Measurements from ENCODE around the gene DAO.

The DAO gene

GRCh38 chr12:108849660-108850059 lies 30.2 kb upstream of the DAO start:
- Histone ChIP-seq H3K27me3 (ENCODE audit: insufficient read depth, low read length) (no peaks in the 10 kb centered on the region), H3K36me3 (ENCODE audit: insufficient read depth, low read length) (peaks cover 56% of the 10 kb centered on the region), H3K9me3 (ENCODE audit: insufficient read depth, low read depth, low read length) (no peaks in the 10 kb centered on the region), H3K27ac (ENCODE audit: low read depth, low read length) (no peak overlapping the region), H3K4me1 (ENCODE audit: insufficient read depth, low read length) (no peaks in the 10 kb centered on the region), H3K9ac (ENCODE audit: low read depth, low read length) (no peak overlapping the region), H3K4me3 (ENCODE audit: low read length) (no peak overlapping the region)

GRCh38 chr12:108850854-108851573 lies 28.9 kb upstream of the DAO start:
- Histone ChIP-seq H3K9ac (ENCODE audit: low read depth, low read length) (no peak overlapping the region), H3K27ac (ENCODE audit: low read depth, low read length) (no peak overlapping the region), H3K4me1 (ENCODE audit: insufficient read depth, low read length) (no peaks in the 10 kb centered on the region)

GRCh38 chr12:108852674-108853309 lies 27.1 kb upstream of the DAO start:
- H3K9ac ChIP-seq (ENCODE audit: low read depth, low read length): no peak overlapping the region
- peaks cover 6% of the 10 kb centered on the region for H3K9me3 ChIP-seq (ENCODE audit: insufficient read depth, low read depth, low read length)
- H3K4me1 ChIP-seq (ENCODE audit: insufficient read depth, low read length): no peaks in the 10 kb centered on the region
- H3K36me3 ChIP-seq (ENCODE audit: insufficient read depth, low read length): peaks cover 33% of the 10 kb centered on the region
- H3K27me3 ChIP-seq (ENCODE audit: insufficient read depth, low read length): no peaks in the 10 kb centered on the region
- no peak overlapping the region for H3K27ac ChIP-seq (ENCODE audit: low read depth, low read length)
- 91% methylated on average over 15 of the region's 16 CpGs for WGBS
- H3K4me3 ChIP-seq (ENCODE audit: low read length): no peak overlapping the region

More at GRCh38 chr12:108850854-108851573, 28.9 kb upstream of the DAO start:
- Histone ChIP-seq H3K4me3 (ENCODE audit: low read length) (no peak overlapping the region), H3K36me3 (ENCODE audit: insufficient read depth, low read length) (peaks cover 50% of the 10 kb centered on the region), H3K9me3 (ENCODE audit: insufficient read depth, low read depth, low read length) (peaks cover 6% of the 10 kb centered on the region), H3K27me3 (ENCODE audit: insufficient read depth, low read length) (no peaks in the 10 kb centered on the region)
- WGBS: 90% methylated on average over 9 of the region's 9 CpGs

GRCh38 chr12:108853426-108853825 lies 26.5 kb upstream of the DAO start:
- no peak overlapping the region for H3K9ac ChIP-seq (ENCODE audit: low read depth, low read length)
- peaks cover 6% of the 10 kb centered on the region for H3K9me3 ChIP-seq (ENCODE audit: insufficient read depth, low read depth, low read length)
- H3K27ac ChIP-seq (ENCODE audit: low read depth, low read length): no peak overlapping the region
- H3K4me1 ChIP-seq (ENCODE audit: insufficient read depth, low read length): peaks cover 3% of the 10 kb centered on the region
- peaks cover 26% of the 10 kb centered on the region for H3K36me3 ChIP-seq (ENCODE audit: insufficient read depth, low read length)
- WGBS: 91% methylated on average over 10 of the region's 10 CpGs
- peaks cover 3% of the 10 kb centered on the region for H3K27me3 ChIP-seq (ENCODE audit: insufficient read depth, low read length)
- no peak overlapping the region for H3K4me3 ChIP-seq (ENCODE audit: low read length)

GRCh38 chr12:108853981-108854446 lies 25.9 kb upstream of the DAO start:
- 96% methylated on average over 1 of the region's 1 CpG for WGBS
- peaks cover 8% of the 10 kb centered on the region for H3K27me3 ChIP-seq (ENCODE audit: insufficient read depth, low read length)
- peaks cover 22% of the 10 kb centered on the region for H3K36me3 ChIP-seq (ENCODE audit: insufficient read depth, low read length)
- peaks cover 9% of the 10 kb centered on the region for H3K4me1 ChIP-seq (ENCODE audit: insufficient read depth, low read length)
- H3K4me3 ChIP-seq (ENCODE audit: low read length): no peak overlapping the region
- no peak overlapping the region for H3K9ac ChIP-seq (ENCODE audit: low read depth, low read length)
- no peak overlapping the region for H3K27ac ChIP-seq (ENCODE audit: low read depth, low read length)
- H3K9me3 ChIP-seq (ENCODE audit: insufficient read depth, low read depth, low read length): peaks cover 6% of the 10 kb centered on the region

- Histone ChIP-seq H3K9ac (ENCODE audit: low read depth, low read length) (no peak overlapping the region), H3K4me1 (ENCODE audit: insufficient read depth, low read length) (peaks cover 15% of the 10 kb centered on the region), H3K4me3 (ENCODE audit: low read length) (no peak overlapping the region), H3K27me3 (ENCODE audit: insufficient read depth, low read length) (peaks cover 8% of the 10 kb centered on the region), H3K27ac (ENCODE audit: low read depth, low read length) (no peak overlapping the region), H3K9me3 (ENCODE audit: insufficient read depth, low read depth, low read length) (peaks cover 6% of the 10 kb centered on the region), H3K36me3 (ENCODE audit: insufficient read depth, low read length) (peaks cover 17% of the 10 kb centered on the region)
- WGBS: 91% methylated on average over 13 of the region's 13 CpGs
Observed at GRCh38 chr12:108854451-108855283, 25.2 kb upstream of the DAO start.

GRCh38 chr12:108855284-108856169 lies 24.4 kb upstream of the DAO start:
- H3K9me3 ChIP-seq (ENCODE audit: insufficient read depth, low read depth, low read length): peaks cover 6% of the 10 kb centered on the region
- H3K27me3 ChIP-seq (ENCODE audit: insufficient read depth, low read length): peaks cover 8% of the 10 kb centered on the region
- peak overlapping the region; percentile 90 for H3K4me3 ChIP-seq (ENCODE audit: low read length)
- peaks cover 15% of the 10 kb centered on the region for H3K4me1 ChIP-seq (ENCODE audit: insufficient read depth, low read length)
- peak overlapping the region; percentile 36; the same call in 1 of the 2 replicates for H3K27ac ChIP-seq (ENCODE audit: low read depth, low read length)
- 77% methylated on average over 12 of the region's 12 CpGs for WGBS
- H3K9ac ChIP-seq (ENCODE audit: low read depth, low read length): 0 out of 2 replicates have a peak overlapping the region, but pooled peaks have one; percentile 86
- peaks cover 17% of the 10 kb centered on the region for H3K36me3 ChIP-seq (ENCODE audit: insufficient read depth, low read length)

- peaks cover 8% of the 10 kb centered on the region for H3K27me3 ChIP-seq (ENCODE audit: insufficient read depth, low read length)
- WGBS: 62% methylated on average over 6 of the region's 6 CpGs
- H3K4me1 ChIP-seq (ENCODE audit: insufficient read depth, low read length): peaks cover 15% of the 10 kb centered on the region
- peaks cover 15% of the 10 kb centered on the region for H3K36me3 ChIP-seq (ENCODE audit: insufficient read depth, low read length)
- H3K4me3 ChIP-seq (ENCODE audit: low read length): peak overlapping the region; percentile 90
- peak overlapping the region; percentile 86; the same call in 1 of the 2 replicates for H3K9ac ChIP-seq (ENCODE audit: low read depth, low read length)
- H3K9me3 ChIP-seq (ENCODE audit: insufficient read depth, low read depth, low read length): peaks cover 6% of the 10 kb centered on the region
- H3K27ac ChIP-seq (ENCODE audit: low read depth, low read length): peak overlapping the region; percentile 36; the same call in 1 of the 2 replicates
Observed at GRCh38 chr12:108856170-108856427, 23.8 kb upstream of the DAO start.

- peaks cover 10% of the 10 kb centered on the region; the same call in 1 of the 2 replicates for H3K36me3 ChIP-seq (ENCODE audit: insufficient read depth, low read length)
Observed at GRCh38 chr12:108856428-108857157, 23.3 kb upstream of the DAO start.

GRCh38 chr12:108857158-108857407 lies 22.8 kb upstream of the DAO start:
- Histone ChIP-seq H3K9me3 (ENCODE audit: insufficient read depth, low read depth, low read length) (peaks cover 6% of the 10 kb centered on the region), H3K27me3 (ENCODE audit: insufficient read depth, low read length) (peaks cover 8% of the 10 kb centered on the region), H3K9ac (ENCODE audit: low read depth, low read length) (peak overlapping the region; percentile 86), H3K36me3 (ENCODE audit: insufficient read depth, low read length) (peaks cover 9% of the 10 kb centered on the region; the same call in 1 of the 2 replicates), H3K4me3 (ENCODE audit: low read length) (peak overlapping the region; percentile 90), H3K4me1 (ENCODE audit: insufficient read depth, low read length) (peaks cover 15% of the 10 kb centered on the region), H3K27ac (ENCODE audit: low read depth, low read length) (peak overlapping the region; percentile 58; the same call in 1 of the 2 replicates)
- under 1% methylated on average over 30 of the region's 30 CpGs for WGBS

More at GRCh38 chr12:108856428-108857157, 23.3 kb upstream of the DAO start:
- Histone ChIP-seq H3K27ac (ENCODE audit: low read depth, low read length) (peak overlapping the region; percentile 58), H3K27me3 (ENCODE audit: insufficient read depth, low read length) (peaks cover 8% of the 10 kb centered on the region), H3K4me3 (ENCODE audit: low read length) (peak overlapping the region; percentile 90), H3K4me1 (ENCODE audit: insufficient read depth, low read length) (peaks cover 15% of the 10 kb centered on the region), H3K9ac (ENCODE audit: low read depth, low read length) (peak overlapping the region; percentile 86), H3K9me3 (ENCODE audit: insufficient read depth, low read depth, low read length) (peaks cover 6% of the 10 kb centered on the region)
- 34% methylated on average over 24 of the region's 24 CpGs for WGBS
